Lower leg skin (tissue), 3 donors: ENCODE measurements around the gene SULT2A1.

Source experiments
- POLR2A ChIP-seq, 2 donors: fragments of 450-650 bp; IDR thresholded peaks; one replicate each; pipeline ENCODE4 v1.6.1; 2016 to 2017; ENCODE audit warnings: antibody characterized with exemption in 2 of 2, mild to moderate bottlenecking in 1 of 2, moderate library complexity in 1 of 2
- TF ChIP-seq, protein P1 (sequence below), 3 donors: fragments of 450-650 bp; IDR thresholded peaks; one replicate each; pipeline ENCODE4 v1.5.1; 2016; ENCODE audit warnings: antibody characterized with exemption in 3 of 3, mild to moderate bottlenecking in 3 of 3, moderate library complexity in 2 of 3

DNA sequence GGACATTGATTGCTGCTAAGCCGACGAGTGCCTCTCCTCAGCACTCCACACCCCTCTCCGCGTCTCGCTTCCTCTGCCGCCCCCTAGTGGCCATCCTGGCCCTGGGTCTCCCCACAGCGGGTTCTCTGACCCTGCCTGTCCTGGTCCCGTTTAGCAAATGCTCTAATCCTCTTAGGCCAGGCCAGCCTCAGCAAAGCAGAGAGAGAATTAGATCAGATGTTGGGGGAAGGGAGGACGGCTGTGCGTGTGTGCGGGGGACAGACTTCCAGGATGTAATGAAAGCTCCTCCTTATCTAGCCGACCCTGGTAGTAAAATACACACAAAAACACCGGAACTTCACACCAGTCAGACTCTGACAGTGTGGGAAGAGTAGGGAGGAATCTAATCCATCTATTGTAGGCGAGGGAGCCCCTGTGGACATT is 22.6 kb downstream of the SULT2A1 start:
- TF ChIP-seq POLR2A (IDR thresholded peaks at IDR 0.05): no peak
- TF ChIP-seq, protein P1, sequence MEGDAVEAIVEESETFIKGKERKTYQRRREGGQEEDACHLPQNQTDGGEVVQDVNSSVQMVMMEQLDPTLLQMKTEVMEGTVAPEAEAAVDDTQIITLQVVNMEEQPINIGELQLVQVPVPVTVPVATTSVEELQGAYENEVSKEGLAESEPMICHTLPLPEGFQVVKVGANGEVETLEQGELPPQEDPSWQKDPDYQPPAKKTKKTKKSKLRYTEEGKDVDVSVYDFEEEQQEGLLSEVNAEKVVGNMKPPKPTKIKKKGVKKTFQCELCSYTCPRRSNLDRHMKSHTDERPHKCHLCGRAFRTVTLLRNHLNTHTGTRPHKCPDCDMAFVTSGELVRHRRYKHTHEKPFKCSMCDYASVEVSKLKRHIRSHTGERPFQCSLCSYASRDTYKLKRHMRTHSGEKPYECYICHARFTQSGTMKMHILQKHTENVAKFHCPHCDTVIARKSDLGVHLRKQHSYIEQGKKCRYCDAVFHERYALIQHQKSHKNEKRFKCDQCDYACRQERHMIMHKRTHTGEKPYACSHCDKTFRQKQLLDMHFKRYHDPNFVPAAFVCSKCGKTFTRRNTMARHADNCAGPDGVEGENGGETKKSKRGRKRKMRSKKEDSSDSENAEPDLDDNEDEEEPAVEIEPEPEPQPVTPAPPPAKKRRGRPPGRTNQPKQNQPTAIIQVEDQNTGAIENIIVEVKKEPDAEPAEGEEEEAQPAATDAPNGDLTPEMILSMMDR (IDR thresholded peaks at IDR 0.05): no peak
